ENCODE results near the gene ISG15.
"Not testable (repeated sequence)": the region's sequence is repeated elsewhere in the genome, so short reads cannot be mapped to it uniquely, and the experiment has no call there.

The ISG15 gene

GRCh38 chr1:1047407-1047806, 34.1 kb downstream of the ISG15 start:
- no peak for DNase-seq

DNA sequence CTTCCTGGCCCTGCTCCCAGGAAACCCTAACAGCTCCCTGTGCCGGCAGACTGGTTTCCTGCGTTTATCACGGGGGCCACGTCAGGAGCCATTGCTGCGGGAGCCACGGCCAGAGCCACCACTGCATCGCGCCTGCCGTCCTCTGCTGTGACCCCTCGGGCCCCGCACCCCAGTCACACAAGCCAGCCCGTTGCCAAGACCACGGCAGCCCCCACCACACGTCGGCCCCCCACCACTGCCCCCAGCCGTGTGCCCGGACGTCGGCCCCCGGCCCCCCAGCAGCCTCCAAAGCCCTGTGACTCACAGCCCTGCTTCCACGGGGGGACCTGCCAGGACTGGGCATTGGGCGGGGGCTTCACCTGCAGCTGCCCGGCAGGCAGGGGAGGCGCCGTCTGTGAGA, 34.7 kb downstream of the ISG15 start:
- no peak for DNase-seq

DNA sequence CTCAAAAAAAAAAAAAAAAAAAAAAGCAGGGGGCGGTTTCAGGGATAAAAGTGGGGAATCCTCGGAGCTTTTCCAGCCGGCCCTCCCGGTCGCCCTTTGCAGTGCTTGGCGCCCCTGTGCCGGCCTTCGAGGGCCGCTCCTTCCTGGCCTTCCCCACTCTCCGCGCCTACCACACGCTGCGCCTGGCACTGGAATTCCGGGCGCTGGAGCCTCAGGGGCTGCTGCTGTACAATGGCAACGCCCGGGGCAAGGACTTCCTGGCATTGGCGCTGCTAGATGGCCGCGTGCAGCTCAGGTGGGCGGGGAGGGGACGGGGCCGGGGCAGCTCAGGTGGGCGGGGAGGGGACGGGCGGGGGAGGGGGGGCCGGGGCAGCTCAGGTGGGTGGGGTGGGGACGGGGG, 35.5 kb downstream of the ISG15 start:
- no peak for DNase-seq

DNA sequence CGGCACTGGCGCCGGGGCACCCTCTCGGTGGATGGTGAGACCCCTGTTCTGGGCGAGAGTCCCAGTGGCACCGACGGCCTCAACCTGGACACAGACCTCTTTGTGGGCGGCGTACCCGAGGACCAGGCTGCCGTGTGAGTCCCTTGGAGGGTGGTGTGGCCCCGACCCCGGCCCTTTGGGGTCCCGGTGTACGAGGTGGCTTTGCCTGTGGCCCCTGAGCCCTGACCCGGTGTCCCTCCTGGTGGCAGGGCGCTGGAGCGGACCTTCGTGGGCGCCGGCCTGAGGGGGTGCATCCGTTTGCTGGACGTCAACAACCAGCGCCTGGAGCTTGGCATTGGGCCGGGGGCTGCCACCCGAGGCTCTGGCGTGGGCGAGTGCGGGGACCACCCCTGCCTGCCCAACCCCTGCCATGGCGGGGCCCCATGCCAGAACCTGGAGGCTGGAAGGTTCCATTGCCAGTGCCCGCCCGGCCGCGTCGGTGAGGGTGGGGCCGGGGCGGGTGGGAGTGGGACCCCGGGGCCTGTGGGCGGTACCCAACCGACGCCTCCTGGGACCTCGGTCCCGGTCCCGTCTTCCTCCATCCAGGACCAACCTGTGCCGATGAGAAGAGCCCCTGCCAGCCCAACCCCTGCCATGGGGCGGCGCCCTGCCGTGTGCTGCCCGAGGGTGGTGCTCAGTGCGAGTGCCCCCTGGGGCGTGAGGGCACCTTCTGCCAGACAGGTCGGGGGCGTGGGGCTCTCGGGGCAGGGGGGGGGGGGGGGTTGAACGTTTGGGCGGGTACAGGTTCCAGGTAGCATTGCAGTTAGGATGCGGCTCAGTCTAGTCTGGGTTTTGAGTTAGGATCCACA, 36.2 kb downstream of the ISG15 start:
- no peak for DNase-seq

DNA sequence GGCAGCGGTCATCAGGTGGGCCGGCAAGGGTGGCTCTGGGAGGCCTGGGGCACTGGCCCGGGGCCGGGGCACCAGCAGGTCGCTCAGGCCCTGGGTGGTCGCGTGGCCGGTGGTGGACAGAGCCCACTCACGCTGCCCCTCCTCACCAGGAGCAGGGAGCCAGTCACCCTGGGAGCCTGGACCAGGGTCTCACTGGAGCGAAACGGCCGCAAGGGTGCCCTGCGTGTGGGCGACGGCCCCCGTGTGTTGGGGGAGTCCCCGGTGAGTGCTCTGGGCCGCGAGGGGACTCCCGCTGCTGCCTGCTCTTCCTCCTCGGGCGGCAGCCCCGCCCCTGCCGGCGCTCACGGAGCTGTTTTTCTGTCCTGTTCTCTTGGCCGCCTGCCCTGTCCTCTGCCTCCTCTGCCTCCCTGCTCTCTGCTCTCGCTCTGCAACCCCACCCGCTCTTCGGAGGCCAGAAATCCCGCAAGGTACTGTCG, 37.3 kb downstream of the ISG15 start:
- no peak for DNase-seq

DNA sequence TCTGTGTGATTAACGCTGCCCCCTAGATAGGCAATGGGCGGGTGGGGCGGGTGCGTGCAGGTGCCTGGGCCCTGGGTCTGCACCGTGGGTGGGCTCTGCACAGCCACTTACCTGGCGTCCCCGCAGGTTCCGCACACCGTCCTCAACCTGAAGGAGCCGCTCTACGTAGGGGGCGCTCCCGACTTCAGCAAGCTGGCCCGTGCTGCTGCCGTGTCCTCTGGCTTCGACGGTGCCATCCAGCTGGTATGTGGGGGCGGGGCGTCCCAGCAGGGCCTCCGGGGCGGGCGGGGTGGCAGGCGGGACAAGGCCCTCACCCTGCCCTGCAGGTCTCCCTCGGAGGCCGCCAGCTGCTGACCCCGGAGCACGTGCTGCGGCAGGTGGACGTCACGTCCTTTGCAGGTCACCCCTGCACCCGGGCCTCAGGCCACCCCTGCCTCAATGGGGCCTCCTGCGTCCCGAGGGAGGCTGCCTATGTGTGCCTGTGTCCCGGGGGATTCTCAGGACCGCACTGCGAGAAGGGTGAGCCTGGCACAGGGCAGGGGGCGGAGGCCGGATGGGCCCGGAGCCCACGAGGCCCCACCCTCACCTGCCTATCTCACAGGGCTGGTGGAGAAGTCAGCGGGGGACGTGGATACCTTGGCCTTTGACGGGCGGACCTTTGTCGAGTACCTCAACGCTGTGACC, 38.0 kb downstream of the ISG15 start:
- no peak for DNase-seq

DNA sequence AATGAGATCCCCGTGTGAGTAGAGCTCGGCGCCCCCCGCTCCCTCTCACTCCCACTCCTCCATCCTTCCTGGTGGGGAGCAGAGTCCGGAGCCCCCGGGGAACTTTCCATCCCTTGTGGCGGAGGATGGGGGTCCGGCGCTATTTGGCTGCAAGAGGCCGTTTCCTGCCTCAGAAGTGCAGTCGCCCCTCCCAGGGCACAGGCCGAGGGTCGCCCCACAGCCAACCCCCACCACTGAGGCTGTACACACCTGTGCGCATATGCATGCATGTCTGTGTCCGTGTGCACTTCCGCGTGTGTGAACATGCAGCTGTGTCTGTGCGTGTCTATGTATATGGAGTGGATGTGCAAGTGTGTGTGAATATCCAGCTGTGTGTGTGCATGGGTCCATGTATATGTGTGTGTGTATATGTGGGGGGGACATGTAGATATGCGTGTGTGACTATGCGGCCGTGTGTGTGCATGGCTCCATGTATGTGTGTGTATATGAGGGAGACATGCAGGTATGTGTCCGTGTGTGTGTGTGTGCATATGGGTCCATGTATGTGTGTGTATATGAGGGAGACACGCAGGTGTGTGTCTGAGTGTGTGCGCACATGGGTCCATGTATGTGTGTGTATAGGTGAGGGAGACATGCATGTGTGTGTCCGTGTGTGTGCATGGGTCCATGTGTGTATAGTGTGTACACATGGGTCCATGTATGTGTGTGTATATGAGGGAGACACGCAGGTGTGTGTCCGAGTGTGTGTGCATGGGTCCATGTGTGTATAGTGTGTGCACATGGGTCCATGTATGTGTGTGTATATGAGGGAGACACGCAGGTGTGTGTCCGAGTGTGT, 38.9 kb downstream of the ISG15 start:
- no peak for DNase-seq

GRCh38 chr1:1053022-1053421, 39.7 kb downstream of the ISG15 start:
- DNase-seq, result no peak

DNA sequence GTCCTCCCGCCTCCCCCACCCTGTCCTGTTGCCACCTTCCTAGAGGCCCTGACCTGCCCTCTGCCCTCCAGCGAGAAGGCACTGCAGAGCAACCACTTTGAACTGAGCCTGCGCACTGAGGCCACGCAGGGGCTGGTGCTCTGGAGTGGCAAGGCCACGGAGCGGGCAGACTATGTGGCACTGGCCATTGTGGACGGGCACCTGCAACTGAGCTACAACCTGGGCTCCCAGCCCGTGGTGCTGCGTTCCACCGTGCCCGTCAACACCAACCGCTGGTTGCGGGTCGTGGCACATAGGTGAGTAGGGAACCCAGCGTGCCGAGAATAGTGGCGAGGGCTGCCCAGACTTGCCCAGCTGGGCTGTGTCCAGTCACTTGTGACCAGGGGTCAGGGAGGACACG, 40.4 kb downstream of the ISG15 start:
- DNase-seq, result no peak

DNA sequence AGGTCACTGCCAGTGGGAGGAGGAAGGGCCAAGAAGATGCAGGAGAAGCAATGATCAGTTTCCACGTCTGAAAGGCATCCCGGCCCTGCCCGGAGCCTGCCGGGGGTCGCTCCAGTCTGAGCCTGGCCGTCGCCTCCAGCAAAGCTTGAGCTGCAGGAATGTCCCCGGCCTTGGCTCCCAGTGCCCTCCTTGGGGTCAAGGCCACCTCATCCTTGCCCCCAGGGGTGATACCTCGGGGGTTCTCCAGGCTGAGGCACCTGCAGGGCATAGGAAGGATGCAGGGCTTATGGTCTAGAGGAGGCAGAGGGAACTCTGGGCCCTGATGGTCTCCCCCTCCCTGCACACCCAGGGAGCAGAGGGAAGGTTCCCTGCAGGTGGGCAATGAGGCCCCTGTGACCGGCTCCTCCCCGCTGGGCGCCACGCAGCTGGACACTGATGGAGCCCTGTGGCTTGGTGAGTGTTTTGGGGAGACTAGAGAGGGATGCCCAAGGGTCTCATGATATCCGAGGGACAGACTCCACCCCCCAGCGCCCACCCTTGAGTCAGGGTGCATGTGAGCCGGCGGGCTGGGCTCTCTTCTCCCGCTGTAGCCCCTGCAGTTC, 40.9 kb downstream of the ISG15 start:
- no peak for DNase-seq

- DNase-seq, result no peak
These were observed 41.7 kb downstream of the ISG15 start for GRCh38 chr1:1054971-1055370.

DNA sequence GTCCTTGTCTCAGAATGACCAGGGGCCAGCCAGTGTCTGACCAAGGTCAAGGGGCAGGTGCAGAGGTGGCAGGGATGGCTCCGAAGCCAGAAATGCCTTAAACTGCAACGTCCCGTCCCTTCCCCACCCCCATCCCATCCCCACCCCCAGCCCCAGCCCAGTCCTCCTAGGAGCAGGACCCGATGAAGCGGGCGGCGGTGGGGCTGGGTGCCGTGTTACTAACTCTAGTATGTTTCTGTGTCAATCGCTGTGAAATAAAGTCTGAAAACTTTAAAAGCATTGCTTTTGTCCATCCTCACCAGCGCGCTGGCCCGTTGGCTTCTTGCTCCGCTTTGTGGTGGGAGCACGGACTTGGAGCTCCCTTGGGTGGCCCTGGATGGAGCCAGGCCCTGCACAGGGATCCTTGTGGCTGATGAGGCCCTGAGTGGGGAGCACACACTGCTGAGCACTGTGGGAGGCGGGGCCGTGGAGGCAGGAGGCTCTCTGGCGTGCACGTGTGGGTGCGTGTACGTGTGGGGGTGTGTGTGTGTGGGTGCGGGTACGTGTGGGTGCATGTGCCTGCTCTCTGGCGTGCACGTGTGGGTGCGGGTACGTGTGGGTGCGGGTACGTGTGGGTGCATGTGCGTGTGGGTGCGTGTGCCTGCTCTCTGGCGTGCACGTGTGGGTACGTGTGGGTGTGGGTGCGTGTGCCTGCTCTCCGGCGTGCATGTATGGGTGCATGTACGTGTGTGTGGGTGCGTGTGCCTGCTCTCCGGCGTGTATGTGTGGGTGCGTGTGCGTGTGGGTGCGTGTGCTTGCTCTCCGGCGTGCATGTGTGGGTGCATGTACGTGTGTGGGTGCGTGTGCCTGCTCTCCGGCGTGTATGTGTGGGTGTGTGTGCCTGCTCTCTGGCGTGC, 42.8 kb downstream of the ISG15 start:
- no peak for DNase-seq

- not testable (repeated sequence) for DNase-seq
These were observed 44.4 kb downstream of the ISG15 start for GRCh38 chr1:1057769-1058087.

DNA sequence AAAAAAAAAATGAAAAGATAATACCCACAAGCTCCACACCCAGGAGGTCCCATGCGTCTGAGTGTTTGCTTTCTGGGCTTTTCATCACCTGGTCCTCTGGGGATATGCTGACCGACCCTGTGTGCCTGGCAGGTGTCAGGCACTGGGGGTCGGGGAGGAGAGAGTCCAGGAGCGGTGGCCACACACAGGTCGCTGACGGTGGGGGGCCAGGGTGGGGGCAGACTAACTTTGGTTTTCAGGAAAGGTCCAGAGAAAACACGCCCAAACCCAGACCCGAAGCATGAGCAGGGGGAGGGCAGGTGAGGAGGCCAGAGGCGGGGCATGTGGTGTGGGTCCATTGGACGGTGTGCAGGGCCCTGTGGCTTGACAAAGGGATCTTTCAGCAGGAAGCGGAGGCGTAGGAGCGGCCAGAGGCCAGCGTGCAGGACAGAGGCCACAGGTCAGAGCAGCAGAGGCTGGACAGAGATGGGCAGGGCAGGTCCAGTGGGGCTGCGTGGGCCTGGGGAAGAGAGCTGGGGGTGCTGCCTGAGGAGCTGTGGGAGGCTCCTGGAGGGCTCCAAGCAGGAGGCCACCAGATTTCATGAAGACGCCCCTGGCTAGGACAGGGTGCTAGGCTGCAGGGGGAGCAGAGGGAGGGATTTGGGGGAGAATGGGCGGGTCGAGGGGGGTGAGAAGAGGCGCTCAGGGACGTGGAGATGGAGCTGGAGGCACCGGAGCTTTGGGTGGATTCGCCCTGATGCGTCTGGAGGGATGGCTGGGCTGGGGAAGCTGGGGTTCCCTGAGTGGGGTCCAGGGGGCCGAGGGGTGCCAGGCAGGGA, 45.0 kb downstream of the ISG15 start:
- DNase-seq, result no peak

DNA sequence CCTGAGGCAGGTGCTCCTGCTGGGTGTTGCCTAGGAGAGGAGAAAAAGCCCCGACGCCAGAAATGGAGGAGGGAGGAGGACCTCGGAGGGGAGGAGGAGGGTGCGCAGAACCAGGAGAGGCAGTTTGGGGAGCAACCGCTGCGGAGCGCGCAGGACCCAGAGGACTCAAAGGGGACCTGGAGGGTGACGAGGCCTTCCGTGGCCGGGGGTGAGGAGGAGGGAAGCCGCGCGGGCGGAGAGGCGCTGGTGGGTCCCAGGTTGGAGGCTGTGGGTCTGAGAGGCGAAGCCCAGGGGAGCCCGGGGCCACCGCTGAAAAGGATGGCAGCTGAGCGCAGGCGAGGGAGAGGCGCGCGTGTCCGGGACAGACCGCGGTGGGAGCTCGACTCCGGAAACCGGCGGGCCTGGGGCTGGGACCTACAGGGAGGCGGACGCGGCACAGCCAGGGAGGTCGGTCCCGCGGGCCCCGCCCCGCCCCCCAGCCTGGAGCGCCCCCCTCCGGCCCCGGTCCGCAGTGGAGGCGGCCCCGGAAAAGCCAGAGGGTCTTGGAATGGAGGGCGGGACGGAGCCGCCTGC, 45.7 kb downstream of the ISG15 start:
- DNase-seq, result no peak

DNA sequence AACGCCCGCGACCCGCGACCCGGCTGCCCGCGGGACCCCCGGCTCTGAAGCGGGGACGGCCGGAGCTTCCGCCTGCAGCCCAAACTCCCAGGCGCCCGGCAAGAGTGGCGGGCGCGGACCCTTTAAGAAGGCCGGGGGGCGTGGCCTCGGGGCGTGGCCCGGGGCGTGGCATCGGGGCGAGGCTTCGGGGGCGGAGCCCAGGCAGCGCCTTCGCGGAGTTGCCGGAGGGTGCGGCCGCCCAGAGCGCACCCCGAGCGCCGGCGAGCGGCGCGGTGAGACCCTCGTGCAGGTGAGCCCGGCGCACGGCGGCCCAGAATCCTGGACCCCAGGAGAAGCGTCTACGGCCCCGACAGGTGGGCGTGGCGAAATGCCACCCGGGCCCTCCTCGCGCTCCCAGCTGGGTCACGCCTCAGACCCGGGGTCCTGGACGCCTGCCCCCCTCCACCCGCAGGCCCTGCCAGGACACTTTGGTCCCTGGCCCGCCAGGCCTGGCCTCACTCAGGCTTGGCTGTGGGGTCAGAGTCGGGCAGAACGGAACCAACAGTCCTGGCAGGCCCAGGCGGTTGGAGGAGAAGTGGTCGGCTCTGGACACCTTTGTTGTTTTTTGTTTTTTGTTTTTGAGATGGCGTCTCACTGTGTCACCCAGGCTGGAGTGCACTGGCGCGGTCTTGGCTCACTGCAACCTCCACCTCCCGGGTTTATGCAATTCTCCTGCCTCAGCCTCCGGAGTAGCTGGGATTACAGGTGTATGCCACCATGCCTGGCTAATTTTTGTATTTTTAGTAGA, 46.4 kb downstream of the ISG15 start:
- peak; percentile 49 for DNase-seq

- no peak for DNase-seq
These were observed 47.1 kb downstream of the ISG15 start for GRCh38 chr1:1060281-1061000.

GRCh38 chr1:1061682-1062345, 48.5 kb downstream of the ISG15 start:
- DNase-seq, result no peak
